Omental fat pad (tissue), 4 donors: ENCODE measurements around the gene RAD18. TPM values are rescaled to one million over a fixed set of nuclear protein-coding genes. Genes with fewer than 3 reads are reported as not detected.

ENCODE experiments used
- ATAC-seq: fragments of 150-250 bp; one replicate; pipeline ENCODE4 v1.9.1; 2016; ENCODE audit warnings: mild to moderate bottlenecking, moderate library complexity; ENCODE audit not compliant: low FRiP score
- DNase-seq: peaks from one replicate; pipeline ENCODE4 v3.0.0-alpha.2; 2019; ENCODE audit warnings: low spot score
- small RNA-seq: library from RNA; depleted of rRNA; stranded (forward); fragments of <200 nt; gene quantifications from one replicate; pipeline ENCODE3, GENCODE V24; 2016
- total RNA-seq, 4 donors: library from RNA; depleted of rRNA; stranded (reverse); fragments of >200 nt; gene quantifications; one replicate each; pipeline ENCODE4 v1.1.0, GENCODE V29; 2016
- TF ChIP-seq, protein P1 (sequence below), 3 donors: fragments of 450-650 bp; IDR thresholded peaks; one replicate each; pipeline ENCODE4 v1.5.1; 2016 to 2017; ENCODE audit warnings: antibody characterized with exemption in 3 of 3, mild to moderate bottlenecking in 3 of 3, moderate library complexity in 2 of 3

The RAD18 gene
- total RNA-seq, 4 donors from 2014 or later: 4.2 to 9.8 (median 6.7) TPM

DNA sequence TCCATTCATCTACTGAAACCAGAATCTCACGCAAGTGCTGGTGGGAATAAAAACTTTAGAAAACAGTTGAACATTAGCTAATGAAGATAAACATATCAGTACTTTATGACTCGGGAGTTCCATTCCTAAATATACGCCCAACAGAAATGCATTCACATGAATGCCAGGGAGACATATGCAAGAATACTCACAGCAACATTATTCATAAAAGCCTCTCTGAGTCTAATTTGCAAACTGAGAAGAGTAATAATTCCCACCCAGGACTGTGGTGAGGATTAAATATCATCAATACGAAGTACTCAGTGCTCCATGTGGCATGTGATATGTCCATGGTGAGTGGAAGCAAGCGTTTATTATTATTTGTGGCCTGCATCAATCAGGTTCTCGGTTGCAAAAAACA is 128.3 kb downstream of the RAD18 start:
- DNase-seq (no peak), ATAC-seq (no peak)
- TF ChIP-seq, protein P1, sequence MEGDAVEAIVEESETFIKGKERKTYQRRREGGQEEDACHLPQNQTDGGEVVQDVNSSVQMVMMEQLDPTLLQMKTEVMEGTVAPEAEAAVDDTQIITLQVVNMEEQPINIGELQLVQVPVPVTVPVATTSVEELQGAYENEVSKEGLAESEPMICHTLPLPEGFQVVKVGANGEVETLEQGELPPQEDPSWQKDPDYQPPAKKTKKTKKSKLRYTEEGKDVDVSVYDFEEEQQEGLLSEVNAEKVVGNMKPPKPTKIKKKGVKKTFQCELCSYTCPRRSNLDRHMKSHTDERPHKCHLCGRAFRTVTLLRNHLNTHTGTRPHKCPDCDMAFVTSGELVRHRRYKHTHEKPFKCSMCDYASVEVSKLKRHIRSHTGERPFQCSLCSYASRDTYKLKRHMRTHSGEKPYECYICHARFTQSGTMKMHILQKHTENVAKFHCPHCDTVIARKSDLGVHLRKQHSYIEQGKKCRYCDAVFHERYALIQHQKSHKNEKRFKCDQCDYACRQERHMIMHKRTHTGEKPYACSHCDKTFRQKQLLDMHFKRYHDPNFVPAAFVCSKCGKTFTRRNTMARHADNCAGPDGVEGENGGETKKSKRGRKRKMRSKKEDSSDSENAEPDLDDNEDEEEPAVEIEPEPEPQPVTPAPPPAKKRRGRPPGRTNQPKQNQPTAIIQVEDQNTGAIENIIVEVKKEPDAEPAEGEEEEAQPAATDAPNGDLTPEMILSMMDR (IDR thresholded peaks at IDR 0.05): no peak

DNA sequence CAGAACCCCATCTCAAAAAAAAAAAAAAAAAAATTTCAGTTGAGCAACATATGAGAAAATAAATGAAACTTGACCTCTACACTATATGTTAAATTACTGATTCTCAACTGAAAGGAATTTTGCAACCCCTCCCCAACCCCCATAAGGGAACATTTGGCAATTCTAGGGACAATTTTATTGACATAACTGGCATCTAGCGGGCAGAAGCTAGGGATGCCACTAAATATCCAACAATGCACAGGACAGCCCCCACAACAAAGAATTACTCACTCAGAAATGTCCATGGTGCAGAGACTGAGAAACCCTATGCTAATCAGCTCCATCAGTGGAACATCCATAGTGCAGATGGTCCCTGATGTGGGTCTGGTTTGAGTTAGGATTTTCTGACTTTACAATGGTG is 135.6 kb downstream of the RAD18 start:
- TF ChIP-seq, protein P1 (IDR thresholded peaks at IDR 0.05): no peak

More for the DNA sequence above, 135.6 kb downstream of the RAD18 start:
- ATAC-seq: no peak
- DNase-seq: no peak

Small RNAs within 50 kb of the gene (small RNA-seq; reads per million reads assigned to genes)
- not detected for gene RF00416

Other genes starting within 250 kb of the RAD18 start
- not detected for gene CAV3, start 229.7 kb downstream of the RAD18 start, total RNA-seq
- gene OXTR, start 193.9 kb downstream of the RAD18 start, total RNA-seq: 1 to 10 TPM in 2 of 4 donors, under 1 TPM in 2; 0.13 to 2.4 (median 0.83) TPM